Measurements from ENCODE around the gene SEMA5B. TPM values are rescaled to one million over a fixed set of nuclear protein-coding genes. Genes with fewer than 3 reads are reported as not detected.

Gene SEMA5B
- polyA plus RNA-seq, 3 donors = 25.3 to 31.3 (median 25.8) TPM

DNA sequence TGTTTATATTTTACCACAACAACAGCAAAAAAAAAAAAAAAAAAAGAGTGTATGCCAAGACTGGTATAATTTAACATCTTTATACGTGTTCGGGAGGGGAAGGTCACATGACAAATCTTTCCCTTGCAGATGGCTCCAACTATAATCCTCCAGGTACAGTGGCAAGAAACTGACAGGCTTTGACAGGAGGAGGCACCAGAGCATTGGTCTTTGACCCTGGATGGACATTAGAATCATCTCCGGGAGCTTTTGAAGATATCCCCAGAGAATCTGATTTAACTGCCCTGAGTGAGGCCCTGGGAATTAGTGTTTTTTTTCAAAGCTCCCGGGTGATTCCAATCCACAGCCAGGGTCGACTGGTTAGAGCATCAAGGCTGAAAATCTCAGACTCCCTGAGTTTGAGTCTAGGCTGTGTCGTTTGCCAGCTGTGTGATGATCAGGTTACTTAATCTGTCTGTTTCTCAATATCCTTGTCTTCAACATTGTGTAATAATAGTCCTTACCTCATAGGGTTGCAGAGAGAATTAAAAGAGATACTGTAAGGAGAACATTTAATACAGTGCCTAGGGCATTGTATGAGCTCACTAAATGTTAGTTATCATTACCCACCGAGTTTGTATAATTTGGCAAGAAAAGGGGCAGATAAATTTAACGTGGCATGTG is 8.9 kb upstream of the SEMA5B start:
- DNase-seq (ENCODE audit: extremely low read depth in 1 of 11, low read depth in 9 of 11, low spot score in 4 of 11) = no peak

DNA sequence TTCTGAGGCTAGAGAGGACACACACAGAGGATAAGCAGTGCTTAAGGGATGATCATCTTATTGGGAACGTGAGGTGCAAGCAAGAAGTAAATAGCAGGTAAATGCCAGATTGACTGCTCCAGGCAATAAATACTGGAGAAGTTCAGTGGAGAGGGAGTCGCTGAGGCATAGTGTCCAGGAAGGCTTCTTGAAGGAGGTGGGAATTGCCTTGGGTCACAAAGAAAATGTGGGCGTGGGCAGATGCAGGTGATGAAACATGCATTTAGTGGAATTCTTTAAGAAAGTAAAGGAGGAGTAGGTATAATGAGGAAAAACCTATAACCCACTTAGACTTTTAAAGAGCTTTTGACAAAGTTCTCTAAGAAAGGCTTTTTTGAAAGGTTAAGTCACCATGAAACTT is 7.4 kb upstream of the SEMA5B start:
- DNase-seq (ENCODE audit: extremely low read depth in 1 of 11, low read depth in 9 of 11, low spot score in 4 of 11) = no peak

DNA sequence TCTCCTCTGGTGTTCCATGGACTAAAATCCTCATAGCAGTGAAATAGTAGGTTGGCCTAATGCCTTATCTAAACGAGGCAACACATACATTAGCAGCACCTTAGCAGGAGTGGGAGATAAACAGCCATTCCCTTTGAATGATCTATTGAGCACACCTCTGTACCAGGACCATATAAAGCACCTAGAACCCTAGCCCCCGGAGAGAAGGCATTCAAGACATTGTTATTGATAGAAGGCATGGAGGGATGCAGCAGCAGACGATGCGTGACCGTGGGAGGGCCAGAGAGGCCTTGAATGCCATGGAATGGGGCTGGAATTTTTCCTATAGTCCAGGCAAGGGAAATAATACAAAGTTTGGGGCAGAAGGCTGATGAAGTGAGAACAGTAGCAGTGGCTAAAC is 6.6 kb upstream of the SEMA5B start:
- no peak for DNase-seq (ENCODE audit: extremely low read depth in 1 of 11, low read depth in 9 of 11, low spot score in 4 of 11)

DNA sequence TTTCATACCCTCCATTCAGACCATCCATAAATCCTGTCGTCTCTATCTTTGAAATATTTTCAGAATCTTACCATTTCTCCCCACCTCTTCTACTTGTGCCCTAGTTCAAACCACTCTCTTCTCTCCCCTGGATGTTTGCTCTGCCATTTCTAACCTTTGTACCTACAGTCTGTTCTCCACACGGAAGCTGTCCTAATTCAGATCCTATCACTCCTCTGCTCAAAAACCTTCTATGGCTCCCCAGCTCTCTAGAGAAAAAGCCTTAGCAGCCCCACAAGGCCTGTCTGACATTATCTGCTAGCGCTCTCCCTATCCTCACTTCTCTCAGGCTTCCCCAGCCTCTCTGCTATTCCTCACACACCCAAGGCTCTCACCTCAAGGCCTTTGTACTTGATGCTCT is 4.5 kb upstream of the SEMA5B start:
- no peak for DNase-seq (ENCODE audit: extremely low read depth in 1 of 11, low read depth in 9 of 11, low spot score in 4 of 11)

DNA sequence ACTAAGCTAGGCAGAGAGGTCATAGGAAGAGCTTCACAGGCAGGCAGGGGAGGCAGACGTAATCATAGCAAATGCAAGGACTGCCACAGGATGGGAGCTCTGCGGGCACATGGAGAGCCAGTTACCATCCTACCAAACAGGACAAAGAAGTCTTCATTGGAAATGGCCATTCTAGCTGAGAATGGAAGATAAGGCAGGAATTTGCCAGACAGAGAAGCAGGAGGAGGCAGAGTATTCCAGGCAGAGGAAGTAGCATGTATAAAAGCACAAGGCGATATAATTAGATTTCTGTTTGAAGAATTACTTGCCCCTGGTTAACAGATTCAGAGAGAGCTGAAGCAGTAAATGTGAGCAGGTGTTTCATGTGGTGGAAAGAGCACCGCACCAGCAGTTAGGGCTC is 3.5 kb upstream of the SEMA5B start:
- DNase-seq (ENCODE audit: extremely low read depth in 1 of 11, low read depth in 9 of 11, low spot score in 4 of 11) = no peak

DNA sequence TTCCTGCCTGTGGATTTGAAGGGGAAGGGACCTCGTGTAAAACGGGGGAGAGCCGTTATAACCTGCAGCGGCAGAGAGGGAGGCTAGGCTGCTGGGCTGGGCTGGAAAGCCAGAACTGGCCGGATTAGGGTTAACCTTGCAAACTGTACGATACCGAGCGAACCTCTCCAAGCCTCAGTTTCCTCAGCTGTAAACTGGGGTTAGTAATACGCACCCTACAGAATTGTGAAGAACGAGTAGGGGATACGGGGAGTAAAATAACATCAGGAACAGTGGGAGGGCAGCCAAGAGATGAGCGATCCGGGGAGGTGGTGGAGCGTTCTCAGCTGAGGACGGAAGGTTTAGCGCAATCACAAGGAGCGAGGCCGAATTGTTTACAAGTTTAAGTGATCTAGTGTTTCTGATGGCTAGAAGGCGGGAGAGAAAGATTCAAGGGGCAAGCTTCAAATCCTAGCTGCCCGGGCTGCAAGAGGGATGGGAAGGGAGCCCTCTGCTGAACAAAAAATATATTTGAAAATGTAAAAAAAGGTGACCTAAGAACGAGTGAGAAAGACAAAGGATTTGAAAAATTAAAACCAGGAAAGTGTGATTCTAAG is 768 bp upstream of the SEMA5B start:
- DNase-seq (ENCODE audit: extremely low read depth in 1 of 11, low read depth in 9 of 11, low spot score in 4 of 11) = peak in 7 of 11 donors; percentile 48 to 77 (median 65)

DNA sequence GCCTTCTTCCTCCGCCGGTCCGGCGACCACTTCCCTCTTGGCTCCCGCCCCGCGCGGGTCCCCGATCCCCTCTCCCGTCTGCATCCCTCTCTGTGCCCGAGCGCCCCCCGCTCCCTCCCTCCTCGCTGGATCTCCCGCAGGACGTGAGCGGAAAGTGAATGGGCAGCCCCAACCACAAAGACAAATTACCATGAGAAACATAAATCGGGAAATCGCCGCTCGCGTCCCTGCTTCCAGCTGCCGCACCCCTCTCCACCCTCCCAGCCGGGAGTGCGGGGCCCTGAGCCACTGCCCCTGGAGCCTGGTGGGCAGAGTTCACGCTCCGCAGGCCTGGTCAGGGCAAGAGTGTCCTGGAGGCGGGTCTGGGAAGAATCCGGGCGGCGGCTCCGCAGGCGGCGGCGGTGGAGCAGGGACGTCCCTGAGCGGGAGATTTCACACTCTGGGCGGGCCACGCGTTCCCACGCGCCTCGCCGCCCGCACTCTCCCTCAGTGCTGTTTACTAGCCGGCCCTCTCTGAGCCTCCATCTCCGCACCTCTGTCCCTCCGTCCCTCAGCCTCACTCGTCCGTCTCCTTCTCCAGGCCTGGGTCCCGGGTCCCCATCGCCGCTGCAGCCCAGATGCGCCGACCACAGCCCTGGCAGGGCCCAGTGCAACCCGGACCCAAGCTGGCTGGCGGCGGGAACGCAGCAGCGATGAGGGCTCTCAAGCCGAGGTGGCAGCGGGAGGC is 835 bp downstream of the SEMA5B start:
- DNase-seq (ENCODE audit: extremely low read depth in 1 of 11, low read depth in 9 of 11, low spot score in 4 of 11) = peak in 1 of 11 donors; percentile 14

DNA sequence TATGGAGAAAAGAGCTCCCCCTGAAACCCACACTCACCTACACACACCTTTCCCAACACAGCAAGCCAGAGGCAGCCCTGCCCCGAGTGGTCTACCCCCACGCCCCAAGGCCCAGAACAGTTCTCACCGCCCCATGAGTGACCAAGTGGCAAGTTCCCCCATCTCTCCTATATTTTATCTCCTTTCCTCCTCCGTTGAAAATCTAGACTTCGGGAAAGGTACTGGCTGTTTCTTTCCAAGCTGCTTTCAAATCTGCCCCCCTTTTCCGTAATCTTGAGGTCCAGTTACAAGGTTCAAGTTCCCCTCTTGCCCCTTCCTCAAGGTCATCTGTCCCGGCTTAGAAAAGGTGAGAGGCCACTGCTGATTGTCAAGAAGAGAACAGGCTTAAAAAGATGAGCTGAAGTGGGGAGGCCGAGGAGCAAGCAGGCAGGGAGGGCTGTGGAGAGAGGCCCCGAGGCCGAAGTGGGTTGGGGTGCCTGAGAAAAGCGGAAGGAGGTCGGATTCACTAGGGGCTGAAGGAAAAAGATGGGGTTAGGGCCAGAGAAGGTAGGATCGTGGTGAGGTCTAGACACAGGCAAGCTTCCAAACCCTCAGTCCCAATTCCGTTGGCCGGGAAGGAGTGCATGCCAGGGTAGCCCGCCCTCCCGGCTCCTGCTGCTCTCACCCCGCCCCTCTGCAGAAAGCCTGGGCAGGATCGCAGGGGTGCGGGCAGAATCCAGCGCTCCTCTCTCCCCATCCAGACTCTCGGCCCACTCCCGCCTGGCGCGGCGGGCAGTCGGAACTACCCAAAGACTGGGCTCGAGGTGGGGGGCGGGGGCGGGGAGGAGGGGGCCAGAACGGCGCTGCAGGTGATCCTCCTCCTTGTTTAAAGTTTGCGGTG is 1.7 kb downstream of the SEMA5B start:
- DNase-seq (ENCODE audit: extremely low read depth in 1 of 11, low read depth in 9 of 11, low spot score in 4 of 11) = peak in 1 of 11 donors; percentile 36

DNA sequence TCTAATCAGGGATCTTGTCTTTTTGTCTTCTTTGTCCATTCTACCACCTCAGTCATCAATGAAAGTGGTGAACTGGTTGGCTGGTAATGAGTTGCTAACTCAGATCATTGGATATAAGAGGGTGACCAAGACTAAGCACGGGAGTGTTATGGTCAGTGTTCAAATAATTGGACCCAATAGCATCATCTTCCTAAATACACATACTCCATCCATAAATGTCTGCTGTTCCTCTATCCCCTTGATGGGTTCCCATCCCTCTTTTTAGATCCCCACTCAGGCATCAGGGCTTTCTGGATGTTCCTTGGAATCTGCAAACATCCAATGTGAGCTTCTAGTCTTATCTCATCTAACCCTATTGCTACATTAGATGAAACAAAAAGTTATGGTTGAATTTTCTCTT is 3.5 kb downstream of the SEMA5B start:
- no peak for DNase-seq (ENCODE audit: extremely low read depth in 1 of 11, low read depth in 9 of 11, low spot score in 4 of 11)

DNA sequence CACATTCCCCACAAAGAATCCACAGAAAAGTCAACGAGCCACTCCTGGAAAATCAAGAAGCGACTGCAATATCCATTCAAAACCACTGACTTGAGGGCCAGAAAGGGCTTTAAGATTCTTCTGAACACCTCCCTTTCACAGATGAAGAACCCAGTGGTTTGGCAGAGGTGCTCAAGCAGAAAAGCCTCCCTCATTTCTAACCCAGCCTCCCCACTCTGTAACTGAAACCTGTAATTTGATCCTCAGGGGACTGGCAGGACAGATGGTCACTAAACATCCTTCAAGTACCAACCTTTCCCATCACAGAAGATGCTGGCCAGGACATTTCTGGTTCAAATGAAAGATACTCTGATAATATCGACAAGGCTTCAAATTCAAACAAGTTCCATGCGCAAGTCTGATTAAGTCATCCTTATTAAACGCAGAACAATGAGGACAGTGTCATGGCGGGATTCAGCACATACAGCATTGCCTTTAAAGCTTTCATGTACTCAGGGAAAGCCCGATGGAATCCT is 5.5 kb downstream of the SEMA5B start:
- peak in 1 of 11 donors; percentile 29 for DNase-seq (ENCODE audit: extremely low read depth in 1 of 11, low read depth in 9 of 11, low spot score in 4 of 11)

DNA sequence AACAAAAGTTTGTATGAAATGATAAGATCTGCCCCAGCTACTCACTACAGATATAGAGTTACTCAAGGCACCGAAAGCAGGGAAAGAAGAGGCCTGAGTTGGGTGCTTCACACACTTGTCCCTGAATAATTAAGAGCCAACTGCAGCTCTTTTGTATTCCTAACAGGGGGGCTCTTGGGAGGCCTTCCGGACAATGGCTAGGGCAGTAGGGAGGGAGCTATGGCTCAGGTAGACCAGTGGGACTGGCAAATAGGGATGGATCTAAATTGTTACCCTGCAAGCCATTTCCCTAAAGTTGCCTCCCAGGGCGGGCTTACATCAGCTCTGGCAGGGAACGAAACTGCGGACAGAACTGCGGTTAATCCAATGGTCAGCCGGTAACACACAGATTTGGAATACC is 6.2 kb downstream of the SEMA5B start:
- no peak for DNase-seq (ENCODE audit: extremely low read depth in 1 of 11, low read depth in 9 of 11, low spot score in 4 of 11)

DNA sequence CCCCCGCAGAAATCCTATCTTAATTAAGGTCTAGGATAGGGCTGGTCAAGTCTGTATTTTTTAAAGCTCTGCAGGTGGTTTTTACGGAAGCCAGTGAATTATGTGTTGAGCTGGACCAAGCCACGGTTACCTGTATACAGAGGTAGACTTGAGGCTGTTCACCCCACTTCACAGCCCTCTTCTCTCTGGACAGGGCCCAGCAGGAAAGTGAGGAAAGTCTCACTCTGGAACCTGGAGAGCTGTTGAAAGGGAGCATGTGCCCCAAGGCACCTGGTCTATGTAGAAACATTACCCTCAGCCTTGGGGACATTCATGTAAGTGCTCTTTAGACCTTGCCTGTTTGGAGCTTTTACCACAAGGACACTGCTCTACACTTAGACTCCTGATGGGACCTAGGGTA is 6.9 kb downstream of the SEMA5B start:
- no peak for DNase-seq (ENCODE audit: extremely low read depth in 1 of 11, low read depth in 9 of 11, low spot score in 4 of 11)

DNA sequence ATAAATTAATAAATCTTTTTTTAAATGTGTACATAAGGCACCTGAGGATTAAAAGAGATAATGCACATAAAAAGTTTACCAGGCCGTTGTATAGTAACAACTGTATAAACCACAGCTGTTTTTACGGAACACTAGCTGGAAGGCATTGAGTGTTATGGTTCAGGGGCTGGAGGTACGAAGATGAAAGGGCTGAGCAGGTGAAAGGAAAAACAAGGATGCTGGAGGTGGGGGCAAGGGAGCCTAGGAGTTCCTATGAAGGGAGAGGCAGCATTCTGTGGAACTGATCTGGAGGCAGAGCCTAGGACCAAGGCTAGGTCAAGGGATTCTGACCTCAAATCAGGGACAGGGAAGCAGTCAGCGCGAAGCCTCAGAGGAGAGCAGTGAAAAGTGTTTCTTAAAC is 8.0 kb downstream of the SEMA5B start:
- no peak for DNase-seq (ENCODE audit: extremely low read depth in 1 of 11, low read depth in 9 of 11, low spot score in 4 of 11)

DNA sequence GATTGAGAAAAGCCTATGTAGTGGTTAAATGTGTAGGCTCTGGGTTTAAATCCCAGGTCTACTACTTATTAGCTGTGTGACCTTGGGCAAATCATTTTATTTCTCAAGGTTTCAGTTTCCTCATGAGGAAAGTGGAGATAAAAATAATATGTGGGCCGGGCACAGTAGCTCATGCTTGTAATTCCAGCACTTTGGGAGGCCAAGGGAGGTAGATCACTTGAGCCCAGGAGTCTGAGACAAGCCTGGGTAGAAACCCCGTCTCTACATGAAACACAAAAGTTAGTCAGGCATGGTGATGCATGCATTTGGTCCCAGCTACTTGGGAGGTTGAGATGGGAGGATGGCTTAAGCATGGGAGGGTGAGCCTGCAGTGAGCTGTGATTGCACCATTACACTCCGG is 8.4 kb downstream of the SEMA5B start:
- DNase-seq (ENCODE audit: extremely low read depth in 1 of 11, low read depth in 9 of 11, low spot score in 4 of 11) = peak in 1 of 11 donors; percentile 20

DNA sequence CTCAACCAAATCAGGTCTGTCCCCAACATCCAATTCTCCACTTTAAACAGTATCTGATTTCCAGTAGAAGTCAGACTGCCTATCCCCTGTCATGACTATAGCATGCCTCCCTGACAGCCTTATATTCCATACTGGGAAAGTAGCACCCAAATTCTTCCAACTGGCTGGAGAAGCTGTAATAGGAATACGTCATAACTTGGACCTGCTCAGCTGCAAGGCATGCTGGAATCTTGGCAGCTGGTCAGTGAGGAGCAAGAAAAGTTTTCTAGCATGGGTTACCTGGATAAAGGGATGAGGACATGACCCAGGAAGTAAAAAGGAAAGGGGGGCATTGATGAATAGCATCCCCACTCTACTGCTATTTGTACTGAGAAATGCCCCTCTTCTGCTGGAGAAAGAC is 8.9 kb downstream of the SEMA5B start:
- no peak for DNase-seq (ENCODE audit: extremely low read depth in 1 of 11, low read depth in 9 of 11, low spot score in 4 of 11)

DNA sequence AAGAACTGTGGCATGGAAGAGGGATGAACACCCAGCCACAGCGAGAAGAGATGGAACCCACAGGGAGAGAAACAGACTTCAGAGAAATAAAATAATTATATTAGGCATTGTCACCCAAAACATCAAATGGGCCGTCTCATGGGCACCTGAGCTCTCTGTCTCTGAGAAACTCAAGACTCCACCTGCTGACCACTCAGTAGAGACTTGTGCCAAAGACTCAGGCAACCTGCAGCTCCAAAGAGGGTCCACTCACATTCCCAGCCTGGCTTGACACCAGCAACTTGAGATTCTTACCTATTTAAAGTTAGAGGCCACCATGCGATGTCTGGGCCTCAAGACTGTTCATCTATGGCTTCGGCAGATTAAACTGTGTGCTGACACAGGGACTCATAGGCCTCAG is 12.0 kb downstream of the SEMA5B start:
- no peak for DNase-seq (ENCODE audit: extremely low read depth in 1 of 11, low read depth in 9 of 11, low spot score in 4 of 11)

DNA sequence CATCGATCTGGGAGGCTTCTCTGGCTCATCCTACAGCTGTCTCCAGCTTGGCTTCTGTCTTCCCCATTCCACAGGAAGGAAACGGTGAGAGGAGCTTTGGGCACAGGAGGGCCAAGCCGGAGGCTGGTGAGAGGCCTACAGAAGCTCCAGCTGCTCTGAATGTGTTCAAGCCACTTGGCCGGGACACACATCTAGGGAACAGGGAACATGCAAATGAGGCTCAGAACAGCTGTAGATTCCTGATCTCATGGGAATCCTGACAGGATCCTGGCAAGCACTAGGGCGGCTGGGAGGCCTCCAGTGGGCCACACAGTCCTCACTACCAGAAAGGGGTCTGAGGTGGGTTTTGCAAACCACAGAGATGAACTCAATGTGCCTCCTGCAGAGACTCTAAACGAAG is 13.7 kb downstream of the SEMA5B start:
- DNase-seq (ENCODE audit: extremely low read depth in 1 of 11, low read depth in 9 of 11, low spot score in 4 of 11) = no peak

DNA sequence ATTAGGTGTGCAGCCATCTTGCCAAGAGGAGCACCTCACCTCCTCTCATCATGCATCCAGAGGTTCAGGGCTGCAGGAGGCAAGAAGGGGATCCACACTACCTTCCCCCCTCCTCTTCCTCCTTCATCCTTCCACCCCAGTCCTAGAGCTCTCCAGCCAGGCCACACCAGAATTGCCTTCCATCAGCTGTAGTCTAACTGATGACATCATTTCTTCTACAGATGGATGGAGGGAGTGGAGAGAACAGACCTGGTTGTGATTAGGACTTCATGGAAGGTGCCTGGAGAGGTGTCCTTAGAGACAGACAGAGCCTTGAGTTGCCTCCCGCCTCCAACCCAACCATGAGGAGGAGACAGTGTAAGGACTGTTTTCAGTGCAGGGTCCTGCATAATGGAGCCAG is 14.9 kb downstream of the SEMA5B start:
- no peak for DNase-seq (ENCODE audit: extremely low read depth in 1 of 11, low read depth in 9 of 11, low spot score in 4 of 11)

DNA sequence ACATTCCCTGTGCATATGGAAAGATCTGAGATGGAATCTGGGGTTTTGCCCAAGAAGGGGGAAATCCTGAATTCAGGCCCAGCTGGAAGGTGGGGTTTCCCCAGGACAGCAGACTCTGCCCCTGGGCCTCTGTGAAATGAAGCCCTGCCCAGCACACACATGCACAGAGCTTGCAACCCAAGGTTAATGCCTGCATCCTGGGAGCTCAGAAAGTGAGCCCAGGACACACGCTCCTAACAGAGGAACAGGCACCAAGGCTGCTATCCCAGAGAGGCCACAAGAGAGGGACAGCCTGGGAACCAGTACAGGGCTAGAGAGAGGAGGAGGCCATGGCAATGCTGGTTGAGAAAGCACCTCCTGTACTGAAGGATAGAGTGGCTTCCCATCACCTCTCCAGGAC is 16.1 kb downstream of the SEMA5B start:
- DNase-seq (ENCODE audit: extremely low read depth in 1 of 11, low read depth in 9 of 11, low spot score in 4 of 11) = no peak

All from renal cortex interstitium (tissue), 11 donors.